ES-I3 (cell line): ENCODE measurements around the gene PROM1.

Source experiments
- H3K36me3 ChIP-seq: 2 replicates; pipeline ENCODE4 v1.6.1; 2013; ENCODE audit warnings: mild to moderate bottlenecking, low read length, control low read depth, moderate library complexity; ENCODE audit not compliant: insufficient read depth
- H3K4me1 ChIP-seq: 2 replicates; pipeline ENCODE4 v1.6.1; 2013; ENCODE audit warnings: mild to moderate bottlenecking, control low read depth, low read length; ENCODE audit not compliant: insufficient read depth
- H3K9ac ChIP-seq: 2 replicates; pipeline ENCODE4 v1.6.1; 2013; ENCODE audit warnings: low read depth, mild to moderate bottlenecking, low read length, moderate library complexity
- H3K9me3 ChIP-seq: 2 replicates; pipeline ENCODE4 v1.6.1; 2013; ENCODE audit warnings: mild to moderate bottlenecking, low read length, moderate library complexity; ENCODE audit not compliant: control insufficient read depth, insufficient read depth

Gene PROM1

GRCh38 chr4:16117164-16117563, 33.3 kb upstream of the PROM1 start:
- H3K4me1 ChIP-seq, result no peaks in the 10 kb centered on the region
- no peaks in the 10 kb centered on the region for H3K9me3 ChIP-seq
- no peak overlapping the region for H3K9ac ChIP-seq
- H3K36me3 ChIP-seq, result no peaks in the 10 kb centered on the region

GRCh38 chr4:16116493-16116990, 32.7 kb upstream of the PROM1 start:
- no peaks in the 10 kb centered on the region for H3K4me1 ChIP-seq
- no peak overlapping the region for H3K9ac ChIP-seq
- no peaks in the 10 kb centered on the region for H3K36me3 ChIP-seq

GRCh38 chr4:16116019-16116418, 32.2 kb upstream of the PROM1 start:
- Histone ChIP-seq H3K9ac (no peak overlapping the region), H3K9me3 (no peaks in the 10 kb centered on the region), H3K4me1 (no peaks in the 10 kb centered on the region), H3K36me3 (no peaks in the 10 kb centered on the region)

More at GRCh38 chr4:16116493-16116990, 32.7 kb upstream of the PROM1 start:
- no peaks in the 10 kb centered on the region for H3K9me3 ChIP-seq

- no peaks in the 10 kb centered on the region for H3K9me3 ChIP-seq
- no peaks in the 10 kb centered on the region for H3K36me3 ChIP-seq
- H3K9ac ChIP-seq, result no peak overlapping the region
- no peaks in the 10 kb centered on the region for H3K4me1 ChIP-seq
Observed at GRCh38 chr4:16114546-16114945, 30.7 kb upstream of the PROM1 start.

- no peaks in the 10 kb centered on the region for H3K36me3 ChIP-seq
- H3K4me1 ChIP-seq, result no peaks in the 10 kb centered on the region
- H3K9ac ChIP-seq, result no peak overlapping the region
- no peaks in the 10 kb centered on the region for H3K9me3 ChIP-seq
Observed at GRCh38 chr4:16113741-16114140, 29.9 kb upstream of the PROM1 start.

- Histone ChIP-seq H3K9ac (no peak overlapping the region), H3K36me3 (no peaks in the 10 kb centered on the region), H3K4me1 (no peaks in the 10 kb centered on the region), H3K9me3 (no peaks in the 10 kb centered on the region)
Observed at GRCh38 chr4:16111533-16111932, 27.7 kb upstream of the PROM1 start.

GRCh38 chr4:16110661-16111290, 27.0 kb upstream of the PROM1 start:
- Histone ChIP-seq H3K4me1 (no peaks in the 10 kb centered on the region), H3K36me3 (no peaks in the 10 kb centered on the region), H3K9ac (no peak overlapping the region), H3K9me3 (no peaks in the 10 kb centered on the region)

- Histone ChIP-seq H3K36me3 (no peaks in the 10 kb centered on the region), H3K9me3 (no peaks in the 10 kb centered on the region), H3K4me1 (no peaks in the 10 kb centered on the region), H3K9ac (no peak overlapping the region)
Observed at GRCh38 chr4:16110199-16110598, 26.4 kb upstream of the PROM1 start.

GRCh38 chr4:16109256-16109655, 25.4 kb upstream of the PROM1 start:
- Histone ChIP-seq H3K4me1 (no peaks in the 10 kb centered on the region), H3K9me3 (no peaks in the 10 kb centered on the region), H3K36me3 (no peaks in the 10 kb centered on the region), H3K9ac (no peak overlapping the region)

GRCh38 chr4:16106956-16107355, 23.1 kb upstream of the PROM1 start:
- H3K9me3 ChIP-seq, result no peaks in the 10 kb centered on the region

GRCh38 chr4:16104520-16104919, 20.7 kb upstream of the PROM1 start:
- H3K36me3 ChIP-seq, result no peaks in the 10 kb centered on the region
- H3K4me1 ChIP-seq, result no peaks in the 10 kb centered on the region
- H3K9me3 ChIP-seq, result no peaks in the 10 kb centered on the region
- H3K9ac ChIP-seq, result no peak overlapping the region

More at GRCh38 chr4:16106956-16107355, 23.1 kb upstream of the PROM1 start:
- H3K36me3 ChIP-seq, result no peaks in the 10 kb centered on the region
- H3K4me1 ChIP-seq, result no peaks in the 10 kb centered on the region
- H3K9ac ChIP-seq, result no peak overlapping the region

GRCh38 chr4:16102356-16102755, 18.5 kb upstream of the PROM1 start:
- no peak overlapping the region for H3K9ac ChIP-seq
- no peaks in the 10 kb centered on the region for H3K36me3 ChIP-seq
- H3K9me3 ChIP-seq, result no peaks in the 10 kb centered on the region
- H3K4me1 ChIP-seq, result no peaks in the 10 kb centered on the region

GRCh38 chr4:16100833-16101232, 17.0 kb upstream of the PROM1 start:
- Histone ChIP-seq H3K9ac (no peak overlapping the region), H3K4me1 (no peaks in the 10 kb centered on the region)

GRCh38 chr4:16092682-16093319, 9.0 kb upstream of the PROM1 start:
- Histone ChIP-seq H3K4me1 (no peaks in the 10 kb centered on the region), H3K9ac (no peak overlapping the region), H3K36me3 (no peaks in the 10 kb centered on the region), H3K9me3 (no peaks in the 10 kb centered on the region)

More at GRCh38 chr4:16100833-16101232, 17.0 kb upstream of the PROM1 start:
- Histone ChIP-seq H3K36me3 (no peaks in the 10 kb centered on the region), H3K9me3 (no peaks in the 10 kb centered on the region)

GRCh38 chr4:16090096-16090705, 6.4 kb upstream of the PROM1 start:
- no peak overlapping the region for H3K9ac ChIP-seq
- no peaks in the 10 kb centered on the region for H3K36me3 ChIP-seq
- no peaks in the 10 kb centered on the region for H3K9me3 ChIP-seq
- H3K4me1 ChIP-seq, result 0 out of 2 replicates have a peak, but pooled peaks cover 9% of the 10 kb centered on the region
